ENCODE data around the gene KCNF1.

GRCh38 chr2:10884574-10884975 is 27.2 kb upstream of the KCNF1 start:
- TF ChIP-seq EZH2 (IDR thresholded peaks at IDR 0.05; ENCODE audit: insufficient read depth, poor library complexity, severe bottlenecking), result no peak
- no peak for TF ChIP-seq EZH2phosphoT487 (IDR thresholded peaks at IDR 0.05; ENCODE audit: insufficient read depth, low read depth)

Measured in GM23248 (cell line).